NCI-H1436 (cell line): ENCODE measurements around the gene KCNC3.
"Not testable (repeated sequence)": the region's sequence is repeated elsewhere in the genome, so short reads cannot be mapped to it uniquely, and the experiment has no call there.

Experiments used
- DNase-seq: peaks from one replicate; lab custom pipeline; 2025; lab: John Stamatoyannopoulos, UW

KCNC3 gene

DNA sequence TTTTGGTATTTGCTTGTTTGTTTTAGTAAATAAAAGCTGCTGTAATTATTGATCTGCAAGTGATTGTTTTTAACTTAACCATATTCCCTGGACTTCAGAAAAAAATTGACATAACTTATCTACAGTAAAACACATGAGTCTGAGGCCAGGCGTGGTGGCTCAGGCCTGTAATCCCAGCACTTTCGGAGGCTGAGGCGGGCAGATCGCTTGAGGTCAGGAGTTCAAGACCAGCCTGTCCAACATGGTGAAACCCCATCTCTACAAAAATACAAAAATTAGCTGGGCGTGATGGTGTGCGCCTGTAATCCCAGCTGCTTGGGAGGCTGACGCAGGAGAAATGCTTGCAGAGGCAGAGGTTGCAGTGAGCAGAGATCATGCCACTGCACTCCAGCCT is 24.3 kb upstream of the KCNC3 start:
- not testable (repeated sequence) for DNase-seq

DNA sequence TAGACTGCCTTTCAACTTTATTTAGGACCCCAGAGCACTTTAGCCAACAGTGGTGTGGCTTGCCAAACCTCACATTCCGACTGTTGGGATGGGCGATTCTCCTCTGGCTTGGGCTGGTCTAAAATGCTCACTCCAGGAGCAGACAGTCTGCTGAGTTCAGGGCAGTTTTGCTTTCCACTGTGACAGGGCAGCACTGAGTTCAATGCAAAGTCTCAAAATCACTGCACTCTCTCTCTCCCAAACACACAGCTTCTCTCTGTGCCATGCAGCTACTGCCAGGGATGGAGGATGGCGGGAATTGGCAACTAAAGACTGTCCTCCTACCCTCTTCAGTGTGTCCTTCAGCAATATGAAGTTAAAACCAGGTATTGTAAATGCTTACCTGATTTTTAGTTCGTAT is 23.1 kb upstream of the KCNC3 start:
- DNase-seq: no peak

DNA sequence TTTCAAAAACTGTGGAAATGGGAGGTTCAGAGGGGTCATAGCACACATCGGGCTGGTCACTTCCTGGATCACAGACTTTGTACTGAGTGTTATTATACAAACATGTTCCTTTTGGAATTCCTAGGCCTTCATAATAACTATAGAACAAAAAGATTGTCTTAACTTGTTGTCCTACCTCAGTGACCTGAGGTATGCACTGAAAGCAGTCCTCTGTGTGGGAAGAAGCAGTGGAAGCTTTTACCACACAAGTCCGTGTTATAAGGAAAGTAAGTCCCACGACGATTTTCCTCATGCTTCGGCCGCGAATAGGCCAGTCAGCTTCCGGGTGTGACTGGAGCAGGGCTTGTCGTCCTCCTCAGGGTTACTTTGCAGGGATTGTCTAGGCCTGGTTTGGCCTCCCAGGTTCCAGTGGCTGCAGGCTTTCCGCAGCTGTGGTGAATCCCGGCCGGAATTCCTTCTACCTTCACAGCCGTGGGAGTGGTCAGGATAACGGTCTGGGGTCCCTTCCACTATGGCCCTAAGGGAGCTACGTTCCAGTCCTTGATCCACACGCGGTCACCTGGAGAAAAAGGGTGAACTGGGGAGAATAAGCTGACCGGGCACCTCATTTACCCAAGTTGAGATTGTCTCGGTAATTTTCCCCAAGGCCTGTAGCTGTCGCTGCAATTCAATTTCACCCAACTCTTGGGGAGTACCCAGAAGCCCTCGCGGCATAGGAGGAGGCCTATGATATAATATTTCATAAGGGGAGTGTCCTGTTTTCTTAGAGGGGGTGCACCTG is 20.3 kb upstream of the KCNC3 start:
- DNase-seq: no peak

DNA sequence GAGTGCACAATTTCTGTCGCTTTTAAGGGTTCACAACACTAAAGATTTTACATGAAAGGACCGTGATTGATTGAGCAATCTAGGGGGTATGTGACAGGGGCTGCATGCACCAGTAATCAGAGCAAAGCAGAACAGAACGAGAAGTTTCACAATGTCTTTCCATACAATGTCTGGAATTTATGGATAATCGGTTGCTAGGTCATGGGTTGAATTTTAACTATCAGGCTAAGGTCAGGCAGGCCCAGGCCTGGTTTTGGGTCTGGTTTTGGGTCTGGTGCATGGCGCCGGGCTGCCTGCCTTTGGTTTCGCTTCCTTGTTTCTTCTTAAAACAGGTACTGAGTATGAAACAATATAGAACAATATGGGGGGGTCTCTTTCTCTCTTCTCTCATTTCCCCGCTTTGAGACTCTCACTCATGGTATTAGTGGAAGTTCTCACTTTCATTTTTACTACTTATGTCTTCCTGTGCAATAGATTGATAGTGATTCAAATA is 18.0 kb upstream of the KCNC3 start:
- not testable (repeated sequence) for DNase-seq

DNA sequence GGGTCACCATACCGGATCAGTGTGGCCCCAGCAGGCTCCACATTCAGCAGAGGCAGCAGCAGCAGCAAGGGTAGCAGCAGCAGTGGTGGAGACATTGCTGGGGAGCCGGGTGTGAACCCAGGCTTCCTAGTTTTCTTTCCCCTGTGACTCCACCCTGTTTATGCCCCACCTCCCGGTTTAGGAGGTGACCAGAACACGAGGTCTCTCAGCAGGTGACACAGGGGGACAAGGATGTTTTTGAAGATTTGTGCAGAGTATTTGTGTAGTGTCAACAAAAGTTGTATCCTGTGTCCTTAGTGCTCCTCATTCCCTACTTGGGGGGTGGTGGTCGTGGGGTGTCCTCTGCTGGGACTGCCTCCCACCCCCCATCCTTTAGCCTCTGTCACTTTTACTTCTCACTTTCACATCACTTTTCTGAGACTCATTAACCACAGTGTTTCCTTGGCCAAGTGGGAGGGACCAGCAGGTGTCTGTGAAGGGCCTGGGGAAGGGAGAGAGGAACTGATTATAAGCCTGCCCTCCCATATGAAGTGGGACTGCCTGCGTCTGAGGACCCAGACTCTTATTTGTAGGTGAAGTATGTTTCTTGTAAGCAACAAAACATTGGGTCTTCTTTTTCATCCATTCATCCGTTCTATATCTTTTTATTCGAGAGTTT is 15.6 kb upstream of the KCNC3 start:
- no peak for DNase-seq

DNA sequence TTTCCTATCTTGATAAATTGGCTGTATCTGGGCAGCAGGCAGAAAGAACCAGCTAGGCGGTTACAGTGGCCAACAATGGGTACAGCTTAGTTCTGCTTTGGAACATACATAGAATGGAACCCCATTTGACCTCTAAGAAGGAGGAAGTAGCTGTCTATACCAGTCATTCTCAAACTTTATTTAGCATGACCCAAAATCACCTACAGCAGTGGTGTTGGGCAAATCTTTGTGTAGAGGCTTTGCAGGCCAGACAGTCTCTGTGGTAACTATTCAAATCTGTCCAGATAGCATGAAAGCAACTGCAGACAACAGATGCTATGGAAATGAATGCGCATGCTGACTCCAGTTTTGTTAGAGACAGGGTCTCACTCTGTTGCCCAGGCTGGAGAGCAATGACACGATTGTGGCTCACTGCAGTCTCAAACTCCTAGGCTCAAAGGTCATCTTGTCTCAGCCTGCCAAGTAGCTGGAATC is 12.0 kb upstream of the KCNC3 start:
- no peak for DNase-seq

DNA sequence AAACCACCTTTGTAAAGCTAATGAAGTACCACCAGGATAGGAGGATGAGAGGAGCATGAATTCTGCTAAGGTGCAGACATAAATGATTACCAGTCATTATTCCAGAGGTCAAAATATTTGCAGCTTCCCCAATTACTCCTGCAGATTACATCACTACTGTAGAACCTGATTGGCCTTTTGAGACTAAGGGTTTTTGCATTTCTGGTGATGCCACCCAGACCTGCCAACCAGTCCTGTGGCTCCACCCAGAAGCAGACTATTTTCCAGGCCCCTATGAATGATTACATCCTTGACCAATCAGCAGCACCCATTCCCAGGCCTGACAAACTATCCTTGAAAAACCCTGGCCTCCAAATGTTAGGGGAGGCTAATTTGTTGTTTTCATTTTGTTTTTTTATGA is 11.2 kb upstream of the KCNC3 start:
- no peak for DNase-seq

DNA sequence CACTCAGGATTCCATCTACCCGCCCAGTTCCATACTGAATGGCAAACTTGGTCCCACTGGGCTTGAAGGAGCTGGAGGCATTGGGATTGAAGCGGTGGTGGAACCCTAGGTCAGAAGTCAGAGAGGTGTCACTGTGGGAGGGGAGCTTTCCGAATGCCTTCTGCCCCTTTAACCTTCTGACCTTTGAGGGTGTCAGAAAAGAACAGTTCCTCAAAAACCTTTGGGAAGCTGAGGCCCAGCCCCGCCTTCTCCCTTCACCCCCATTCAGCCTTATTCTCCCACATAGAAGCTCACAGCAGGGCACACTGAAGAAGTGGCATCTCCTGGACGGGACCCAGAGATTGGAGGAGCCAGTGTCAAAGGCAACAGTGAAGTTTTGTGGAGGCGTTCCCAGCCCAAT is 7.9 kb upstream of the KCNC3 start:
- DNase-seq: not testable (repeated sequence)

DNA sequence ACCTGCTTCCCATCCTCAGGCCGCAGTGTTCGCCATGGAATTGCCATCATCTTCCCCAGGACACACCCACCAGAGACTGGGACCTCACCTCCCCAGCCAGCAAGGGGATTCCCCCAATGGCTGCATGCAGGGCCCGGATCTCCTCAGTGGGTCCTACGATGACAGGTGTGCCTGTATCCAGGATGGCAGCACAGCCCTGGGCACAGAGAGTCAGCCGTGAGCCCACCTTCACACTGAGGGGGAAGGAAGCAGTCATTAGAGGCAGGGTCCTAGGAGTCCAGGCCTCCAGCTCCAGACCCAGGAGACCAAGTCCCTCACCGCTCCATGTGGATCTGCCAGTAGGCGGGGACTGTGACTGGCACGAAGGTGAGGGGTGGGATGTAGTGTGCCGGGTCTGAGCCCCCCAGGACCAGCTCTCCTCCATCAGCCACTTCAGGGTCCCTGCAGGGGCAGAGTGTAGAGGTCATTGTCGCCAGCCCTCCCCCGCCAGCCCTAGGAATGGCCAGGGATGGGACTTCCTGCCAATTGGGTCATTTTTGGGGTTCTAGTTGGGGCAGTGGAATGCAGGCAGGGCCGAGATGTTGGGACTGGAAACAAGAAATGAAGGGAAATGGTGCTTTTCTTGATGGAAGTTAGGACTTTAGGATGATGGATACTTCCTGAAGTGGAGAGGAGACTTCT is 5.7 kb upstream of the KCNC3 start:
- no peak for DNase-seq

DNA sequence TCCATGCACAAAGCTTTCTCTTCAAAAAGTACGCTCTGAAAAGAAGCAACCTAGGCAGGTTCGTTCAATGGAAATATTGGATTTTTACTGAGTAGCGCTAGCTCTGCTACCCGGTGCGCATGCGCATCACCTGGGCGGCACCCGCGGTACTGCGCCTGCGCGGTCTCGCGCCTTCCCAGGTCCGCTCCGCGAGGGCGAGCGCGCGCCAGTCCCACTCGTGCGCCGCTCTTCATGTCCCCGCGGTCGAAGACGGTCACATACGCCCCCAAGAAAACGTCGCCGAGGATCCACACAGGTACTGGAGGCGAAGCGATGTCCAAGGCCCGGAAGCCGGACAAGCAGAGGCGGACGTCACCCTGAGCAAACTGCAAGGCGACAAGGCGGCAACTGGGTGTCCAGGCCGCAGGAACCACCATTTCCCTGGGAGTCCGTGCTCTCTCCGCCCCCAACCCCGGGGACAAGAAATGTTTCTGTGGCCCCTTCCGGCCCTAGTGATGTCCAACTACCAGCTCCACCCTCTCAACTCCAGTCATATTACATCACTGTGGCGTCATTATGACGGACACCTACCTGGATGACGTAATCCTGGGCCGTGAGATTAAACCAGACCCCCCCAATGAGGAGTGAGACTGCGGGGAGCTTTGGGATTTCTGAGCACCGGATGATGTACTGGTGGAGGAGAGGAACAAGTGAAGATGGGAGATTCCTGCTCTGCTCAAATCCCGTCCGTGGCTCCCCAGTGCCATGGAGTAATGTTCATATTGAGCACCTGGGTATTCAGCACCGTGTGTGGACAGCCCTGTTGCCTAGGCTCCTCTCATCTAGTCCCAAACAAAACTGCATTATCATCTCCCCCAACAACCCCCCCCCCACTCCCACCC is 4.8 kb upstream of the KCNC3 start:
- DNase-seq: peak; percentile 46

DNA sequence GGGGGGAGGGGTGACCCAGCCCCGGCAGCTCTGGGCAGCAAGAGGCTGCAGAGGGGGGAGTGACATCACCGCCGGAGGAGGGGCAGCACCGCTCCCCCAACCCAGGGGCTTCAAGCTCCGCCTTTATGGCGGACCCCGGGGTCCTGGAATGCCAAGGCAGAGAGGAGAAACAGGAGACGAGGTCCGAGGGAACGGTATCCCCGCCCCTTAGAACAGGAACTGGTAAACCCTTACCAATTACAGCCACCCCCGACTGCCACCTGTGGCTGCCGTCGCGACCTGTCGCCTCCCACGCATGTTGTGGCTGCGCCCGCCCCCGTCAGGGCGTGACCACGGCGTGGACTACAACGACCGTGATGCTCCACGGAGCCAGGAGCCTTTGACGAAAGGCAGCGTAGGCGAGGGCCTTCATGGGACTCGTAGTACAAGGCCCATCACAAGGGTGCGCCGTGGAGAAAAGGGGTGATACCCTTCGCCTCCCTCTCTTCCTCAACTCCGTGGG is 4.1 kb upstream of the KCNC3 start:
- peak; percentile 74 for DNase-seq

DNA sequence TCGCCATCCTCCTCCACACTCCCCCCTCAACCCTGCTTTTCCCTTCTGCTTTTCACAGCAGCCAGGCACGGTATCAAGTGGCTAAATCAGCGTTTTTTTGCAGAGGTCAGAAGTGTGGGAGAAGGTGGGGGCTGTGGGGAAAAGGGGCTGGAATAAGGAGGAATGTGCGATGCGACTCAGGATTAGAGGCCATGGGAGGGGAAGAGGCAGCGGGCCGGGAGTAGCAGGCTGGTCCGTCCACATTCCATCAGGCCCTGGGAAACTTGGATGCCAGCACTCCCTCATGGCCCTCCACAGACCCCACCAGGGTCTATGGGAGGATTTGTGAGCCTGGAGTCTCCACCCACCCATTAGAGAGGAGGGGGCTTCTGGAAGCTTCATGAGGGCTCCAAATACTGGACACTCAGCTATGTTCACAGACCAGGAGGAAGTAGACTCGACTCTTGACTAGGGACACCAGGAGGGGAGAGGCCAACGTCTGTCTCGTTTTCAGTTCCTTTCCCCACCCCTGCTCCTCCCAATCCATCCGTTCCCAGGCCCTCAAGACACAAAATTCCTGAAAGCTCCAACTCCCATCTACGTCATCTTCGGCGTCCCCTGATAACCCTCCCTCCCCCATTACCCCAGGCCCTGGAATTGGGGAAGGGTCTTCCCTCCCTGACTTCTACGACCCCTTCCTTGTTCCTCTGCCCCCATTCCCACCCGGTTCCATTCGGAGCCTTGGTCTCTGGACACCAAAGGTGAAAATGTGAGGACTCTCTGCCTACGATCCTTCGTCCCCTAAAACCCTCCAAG is 3.3 kb upstream of the KCNC3 start:
- DNase-seq: no peak

DNA sequence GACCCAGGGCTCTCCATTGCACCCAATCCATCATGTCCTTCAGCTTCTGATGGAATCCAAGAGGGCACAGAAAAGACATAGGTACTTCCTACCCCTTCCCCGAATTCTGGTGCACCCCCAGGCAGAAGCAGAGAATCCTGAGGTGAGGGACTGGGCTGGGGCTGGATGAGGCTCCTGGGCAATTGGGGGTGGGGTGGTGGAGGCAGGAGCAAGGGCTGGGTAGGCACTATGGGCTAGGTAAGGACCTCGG is 2.7 kb upstream of the KCNC3 start:
- DNase-seq: no peak

DNA sequence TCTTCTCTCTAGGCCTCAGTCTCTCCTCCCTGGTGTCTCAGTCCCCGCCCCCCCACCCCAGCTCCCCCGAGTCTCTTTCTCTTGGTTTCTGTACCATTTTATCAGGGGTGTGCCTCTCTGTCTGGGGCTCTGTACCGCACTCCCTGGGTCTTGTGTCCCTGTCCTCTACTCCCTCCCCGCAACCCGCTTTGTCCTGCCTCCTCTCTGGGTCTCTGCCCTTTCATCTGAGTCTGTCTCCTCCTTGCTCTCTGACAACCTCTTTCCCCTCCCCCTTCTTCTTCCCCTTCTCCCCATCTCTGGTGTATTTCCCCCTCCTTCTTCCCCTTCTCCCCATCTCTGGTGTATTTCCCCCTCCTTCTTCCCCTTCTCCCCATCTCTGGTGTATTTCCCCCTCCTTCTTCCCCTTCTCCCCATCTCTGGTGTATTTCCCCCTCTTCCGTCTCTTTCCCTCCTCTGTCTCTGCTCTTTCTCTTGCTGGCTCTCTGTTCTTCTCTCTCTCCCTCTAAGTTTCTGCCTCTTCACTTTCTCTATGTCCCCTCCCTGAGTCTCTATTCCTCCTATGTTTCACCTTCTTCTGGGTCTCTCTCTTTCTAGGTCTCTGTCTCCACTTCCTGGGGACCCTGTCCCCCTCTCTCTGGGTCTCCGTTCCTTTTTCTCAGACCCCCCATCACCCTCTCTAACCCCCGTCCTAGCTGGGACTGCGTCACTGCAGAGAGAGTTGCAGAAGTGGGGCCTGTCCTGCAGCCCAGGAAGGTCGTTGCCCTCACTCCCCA is 2.2 kb upstream of the KCNC3 start:
- no peak for DNase-seq

DNA sequence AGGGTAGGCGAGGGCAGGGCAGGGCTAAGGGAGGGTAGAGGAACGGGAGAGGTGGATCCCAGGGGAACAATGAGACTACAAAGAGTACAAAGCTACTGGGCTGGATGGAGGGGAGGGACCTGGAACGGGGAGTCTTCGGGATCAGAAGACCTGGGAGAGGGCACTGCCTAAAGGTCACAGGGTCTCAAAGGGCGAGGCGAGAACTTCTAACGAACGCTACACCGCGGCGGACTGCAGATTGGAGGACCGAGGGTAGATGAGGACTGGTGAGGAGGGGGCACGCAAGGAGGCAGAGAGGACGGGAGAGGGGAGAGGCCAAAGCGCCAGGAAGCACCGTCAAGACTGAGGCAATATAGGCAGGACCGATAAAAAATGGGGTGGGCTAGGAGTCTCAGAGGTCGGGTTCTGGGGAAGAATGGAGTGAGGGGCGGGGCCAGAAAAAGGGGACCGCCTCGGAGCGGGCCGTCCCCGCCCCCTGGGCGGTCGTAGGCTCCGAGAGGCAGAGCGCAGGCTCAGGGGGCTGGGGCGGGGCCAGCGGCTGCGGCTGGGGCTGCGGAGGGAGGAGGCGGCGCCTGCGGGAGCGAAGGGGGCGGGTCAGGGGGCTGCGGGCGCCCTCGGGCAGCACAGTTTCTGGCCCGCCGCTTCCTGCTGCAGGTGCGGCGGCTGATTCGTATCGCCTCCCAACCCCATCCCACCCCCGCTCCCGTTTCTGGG is 1.3 kb upstream of the KCNC3 start:
- peak; percentile 97 for DNase-seq

DNA sequence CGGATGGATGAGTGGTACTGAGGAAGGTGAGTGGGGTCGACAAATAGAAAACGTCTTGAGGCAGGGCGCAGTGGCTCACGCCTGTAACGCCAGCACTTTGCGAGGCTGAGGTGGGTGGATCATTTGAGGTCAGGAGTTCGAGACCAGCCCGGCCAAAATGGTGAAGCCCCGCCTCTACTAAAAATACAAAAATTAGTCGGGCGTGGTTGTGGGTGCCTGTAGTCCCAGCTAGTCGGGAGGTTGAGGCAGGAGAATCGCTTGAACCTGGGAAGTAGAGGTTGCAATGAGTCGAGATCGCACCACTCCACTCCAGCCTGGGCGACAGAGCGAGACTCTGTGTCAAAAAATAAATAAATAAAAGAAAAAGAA is 733 bp upstream of the KCNC3 start:
- not testable (repeated sequence) for DNase-seq

DNA sequence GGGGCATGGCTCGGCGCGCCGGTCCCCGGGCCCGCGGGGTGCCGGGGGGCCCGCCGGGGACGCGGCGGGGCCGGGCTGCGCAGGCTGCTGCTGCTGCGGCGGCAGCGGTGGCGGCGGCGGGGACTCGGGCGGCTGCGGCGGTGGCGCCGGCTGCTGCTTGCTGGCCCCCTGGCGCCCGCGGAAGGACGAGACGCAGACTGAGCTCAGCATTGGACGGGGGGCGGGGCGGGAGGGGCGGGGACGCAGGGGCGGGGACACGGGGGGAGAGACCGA is 368 bp downstream of the KCNC3 start:
- no peak for DNase-seq

DNA sequence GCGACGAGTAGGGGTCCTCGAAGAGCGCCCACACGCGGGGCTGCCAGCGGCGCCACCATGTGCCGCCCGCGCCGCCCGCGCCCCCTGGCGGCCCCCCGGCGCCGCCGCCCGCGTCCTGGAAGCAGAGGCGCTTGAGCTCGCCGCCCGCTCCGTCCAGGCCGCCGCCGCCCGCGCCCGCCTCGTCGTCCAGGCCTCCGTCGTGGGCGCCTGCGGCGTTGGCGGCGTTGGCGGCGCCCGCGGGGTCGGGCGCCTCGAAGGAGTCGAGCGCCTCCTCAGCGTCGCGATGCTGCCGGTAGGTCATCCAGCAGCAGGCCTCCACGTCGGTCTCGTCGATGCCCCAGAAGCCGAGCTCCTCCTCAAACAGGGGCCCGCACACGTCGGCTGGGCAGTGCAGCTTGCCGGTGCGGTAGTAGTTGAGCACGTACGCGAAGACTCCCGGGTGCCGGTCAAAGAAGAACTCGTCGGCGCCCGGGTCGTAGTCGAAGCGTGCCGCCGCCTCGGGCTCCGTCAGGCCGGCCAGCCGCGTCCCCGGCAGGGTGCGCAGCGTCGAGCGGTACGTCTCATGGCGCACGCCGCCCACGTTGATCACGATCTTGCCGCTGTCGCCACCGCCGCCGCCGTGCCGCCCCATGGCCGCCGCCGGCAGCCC is 829 bp downstream of the KCNC3 start:
- DNase-seq: peak; percentile 47

DNA sequence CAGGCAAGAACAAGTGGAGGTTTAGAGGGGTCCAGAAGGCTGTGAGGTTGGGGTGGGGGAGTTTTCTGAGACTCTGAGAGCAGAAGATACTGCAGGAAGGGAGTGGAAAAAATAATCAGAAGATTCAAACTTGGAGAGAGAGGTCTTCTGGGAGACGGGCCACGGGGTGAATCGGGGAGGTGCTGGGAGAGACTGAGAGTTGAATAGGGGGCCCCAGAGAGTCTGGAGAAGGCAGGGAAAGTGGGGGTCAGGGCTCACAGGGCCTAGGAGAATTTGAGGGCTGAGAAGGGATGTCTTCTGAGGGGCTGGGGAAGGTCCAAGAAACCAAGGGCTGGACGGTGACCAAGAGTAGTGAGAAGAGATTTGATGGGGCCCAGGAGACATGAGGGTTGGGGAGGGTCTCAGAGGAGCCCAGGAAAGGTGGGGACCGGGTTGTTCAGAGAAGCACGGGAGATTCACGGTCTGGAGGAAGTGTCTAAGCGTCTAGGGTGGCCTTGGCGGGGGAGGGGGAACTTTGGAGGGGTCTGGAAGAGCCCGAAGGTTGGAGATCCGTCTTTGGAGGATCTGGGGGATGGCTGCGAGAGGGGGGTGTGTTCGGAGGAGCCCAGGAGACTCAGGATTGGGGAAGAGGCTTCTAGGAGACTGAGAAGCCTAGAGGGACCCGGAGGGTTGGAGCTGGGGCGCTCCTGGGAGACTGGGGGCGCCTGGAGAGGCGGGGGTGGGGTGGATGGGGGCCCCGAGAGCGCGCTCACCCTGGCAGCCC is 1.5 kb downstream of the KCNC3 start:
- no peak for DNase-seq
